Hepatic stellate cell (primary cell): ENCODE results near the gene MB.

Experiments
- DNase-seq: peaks from one replicate; pipeline ENCODE4 v3.0.0; 2011; ENCODE audit warnings: low spot score

The MB gene

DNA sequence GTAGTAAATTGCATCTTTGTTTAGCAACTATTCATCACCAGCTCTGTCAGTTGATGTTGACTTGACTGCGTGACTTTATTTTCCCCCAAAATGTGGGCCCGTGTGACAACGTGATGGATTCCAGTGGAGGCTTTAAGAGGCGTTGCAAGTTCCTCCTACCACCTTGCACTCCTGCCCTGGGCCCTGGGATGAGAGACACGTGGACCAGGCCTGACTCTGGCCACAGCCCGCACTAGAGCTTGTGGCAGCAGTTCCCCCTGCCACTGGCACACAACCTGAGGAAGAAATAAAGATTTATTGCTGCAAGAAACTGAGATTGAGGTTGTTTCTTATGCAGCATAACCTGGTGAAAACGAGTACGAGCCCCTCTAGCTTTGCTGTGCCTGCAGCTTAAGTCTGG is 44.6 kb downstream of the MB start:
- no peak for DNase-seq

DNA sequence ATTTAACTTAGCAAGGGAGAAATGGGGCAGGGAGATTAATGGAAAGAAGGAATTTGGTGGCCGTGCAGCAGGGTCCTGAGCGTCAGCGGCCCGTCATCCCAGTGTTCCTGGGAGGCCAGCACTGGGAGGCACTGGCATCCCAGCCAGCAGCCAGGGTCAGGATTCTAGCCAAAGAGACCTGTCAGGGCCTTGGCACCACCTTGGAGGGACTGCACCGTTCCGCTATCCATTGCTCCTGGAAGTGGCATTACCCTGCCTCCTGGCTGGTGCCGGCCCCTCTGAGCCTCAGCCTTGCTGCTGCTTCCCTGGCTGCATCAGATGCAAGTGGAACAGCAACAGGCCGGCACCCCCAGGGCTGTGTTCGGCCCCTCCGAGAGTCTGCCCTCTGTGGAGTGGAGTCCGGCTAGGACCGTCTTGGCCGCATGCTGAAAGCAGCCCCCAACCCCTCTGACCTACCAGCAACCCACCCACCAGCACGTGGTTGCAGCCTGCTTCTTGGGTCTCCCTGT is 46.4 kb downstream of the MB start:
- DNase-seq = no peak

DNA sequence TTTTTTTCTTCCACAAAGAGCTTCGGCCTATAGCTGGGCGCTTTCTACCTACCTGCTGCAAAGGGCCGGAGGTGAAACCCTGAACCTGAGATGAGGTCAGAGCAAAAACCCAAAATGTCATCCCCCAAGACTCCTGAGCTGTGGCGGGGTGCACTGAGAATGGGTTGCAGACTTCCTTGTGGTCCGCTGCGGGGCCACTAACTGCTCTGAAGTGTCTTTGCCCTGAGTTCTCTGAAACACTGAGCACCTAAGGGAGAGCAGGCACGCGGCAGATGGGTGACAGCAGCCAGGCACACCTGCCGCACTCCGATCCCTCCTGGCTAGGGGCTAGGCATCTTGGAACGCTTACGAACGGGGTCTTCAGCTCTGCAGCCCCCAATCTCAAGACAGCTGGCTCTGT is 47.2 kb downstream of the MB start:
- no peak for DNase-seq

DNA sequence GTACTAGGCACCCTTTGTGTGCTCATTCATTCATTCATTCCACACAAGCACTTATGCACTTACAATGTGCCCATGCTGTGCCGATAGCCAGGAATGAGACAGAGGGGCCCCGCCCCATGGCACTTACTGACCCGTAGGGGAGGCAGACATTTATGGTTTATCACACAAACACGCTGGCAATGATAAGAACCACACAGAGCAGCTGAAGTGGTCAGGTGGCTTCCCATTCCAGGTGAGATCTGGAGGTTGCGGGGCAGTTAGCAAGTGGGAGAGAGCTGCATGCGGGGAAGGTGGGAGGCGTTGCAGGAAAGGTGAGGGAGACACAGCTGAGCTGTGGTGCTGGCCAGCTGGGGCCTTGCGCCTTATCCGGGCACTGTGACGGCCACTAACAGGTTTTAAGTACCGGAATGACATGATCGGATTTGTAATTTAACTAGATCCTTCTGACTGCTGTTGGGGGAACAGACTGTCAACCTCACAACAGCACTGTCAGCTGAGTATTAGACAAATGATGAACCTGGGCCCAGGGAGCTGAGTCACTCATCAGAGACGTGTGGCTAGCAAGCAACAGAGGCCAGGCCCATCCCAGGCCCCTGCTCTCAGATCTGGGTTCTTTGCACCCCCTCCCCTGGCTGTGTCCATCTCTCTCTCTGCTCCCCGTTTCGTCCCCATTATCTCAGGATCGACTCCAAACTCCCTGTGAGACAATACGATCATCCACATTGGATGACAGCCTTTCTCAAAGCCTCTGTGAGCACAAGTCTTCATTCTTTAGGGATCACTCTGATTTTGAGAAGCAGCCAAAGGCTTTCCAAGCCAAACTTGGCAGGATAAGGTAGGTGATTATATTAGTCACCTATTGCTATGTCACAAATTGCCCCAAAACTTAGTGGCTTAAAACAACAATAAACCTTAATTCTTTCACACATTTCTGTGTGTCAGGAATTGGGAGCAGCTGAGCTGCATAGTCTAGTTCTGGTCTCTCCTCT is 48.1 kb downstream of the MB start:
- DNase-seq = no peak

DNA sequence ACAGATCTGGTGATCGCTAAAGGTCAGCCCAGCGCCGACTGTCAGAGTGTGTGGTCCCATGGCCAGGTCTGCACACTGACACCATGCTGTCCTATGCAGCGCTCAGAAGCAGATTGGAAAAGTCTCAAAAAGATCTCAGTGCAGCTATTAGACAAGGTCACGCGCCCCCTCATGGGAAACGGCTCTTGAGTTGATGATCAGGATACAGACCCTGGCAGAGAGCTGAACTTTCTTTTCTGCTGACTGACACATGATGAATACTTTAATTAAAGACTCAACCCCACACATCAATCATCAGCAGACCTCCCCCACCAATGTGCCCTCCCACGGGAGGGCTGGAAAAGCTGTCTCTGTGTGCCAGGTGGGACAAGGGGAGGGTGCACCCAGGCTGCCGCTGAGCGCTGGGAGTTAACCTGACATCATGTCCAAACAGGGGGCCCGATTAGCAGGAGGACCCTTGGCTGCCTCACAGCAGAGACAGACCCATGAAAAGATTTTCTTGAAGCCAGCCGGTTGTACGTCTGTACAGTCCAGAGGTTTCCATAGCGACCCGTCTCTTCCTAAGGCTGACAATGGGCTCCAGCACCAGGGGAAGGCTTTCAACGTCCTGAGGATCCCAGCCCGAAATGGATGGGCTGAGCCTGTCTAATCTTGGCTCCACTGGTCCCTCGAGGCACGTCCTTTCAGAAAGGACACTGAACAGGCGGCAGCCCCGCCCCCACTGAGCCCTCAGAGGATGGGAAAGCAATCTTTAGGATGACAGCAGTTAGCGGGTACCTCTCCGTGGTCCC is 49.6 kb downstream of the MB start:
- no peak for DNase-seq

DNA sequence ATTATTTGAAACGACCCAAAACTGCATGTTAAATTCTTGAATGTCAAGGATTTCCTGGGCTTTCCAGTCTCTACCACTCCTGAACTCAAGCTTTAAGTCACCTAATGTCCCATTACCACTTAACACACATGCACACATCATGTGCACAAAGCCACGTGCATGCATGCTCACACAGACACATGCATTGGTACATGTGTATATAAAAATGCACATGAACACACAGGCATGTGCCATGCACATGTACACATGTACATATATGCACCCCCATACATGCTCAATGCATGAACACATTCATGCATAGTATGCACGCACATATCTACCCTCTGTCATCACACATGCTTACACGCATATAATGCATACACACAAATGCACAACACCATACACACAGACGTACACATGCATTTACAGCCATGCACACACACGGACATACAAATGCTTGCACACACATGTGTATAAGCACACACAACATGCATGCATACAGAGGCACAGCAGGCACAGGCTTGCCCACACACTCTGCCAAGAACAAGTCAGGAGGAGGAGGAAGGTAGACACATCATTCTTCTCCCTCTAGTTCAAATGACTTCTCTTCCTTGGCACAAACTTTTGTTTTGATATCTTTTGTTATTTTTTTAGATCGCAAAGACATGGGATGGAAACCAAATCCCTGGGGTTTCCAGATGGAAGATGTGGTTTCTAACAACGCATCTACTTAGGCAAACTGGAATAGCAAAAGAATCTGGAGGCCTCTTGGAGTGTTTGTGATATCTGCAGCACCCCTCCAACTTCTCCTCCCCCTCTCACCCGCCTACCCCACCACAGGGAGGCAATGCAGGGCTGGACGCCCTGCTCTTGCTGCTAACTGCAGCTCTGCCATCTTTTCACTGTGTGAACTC is 51.9 kb downstream of the MB start:
- DNase-seq = peak; percentile 61

DNA sequence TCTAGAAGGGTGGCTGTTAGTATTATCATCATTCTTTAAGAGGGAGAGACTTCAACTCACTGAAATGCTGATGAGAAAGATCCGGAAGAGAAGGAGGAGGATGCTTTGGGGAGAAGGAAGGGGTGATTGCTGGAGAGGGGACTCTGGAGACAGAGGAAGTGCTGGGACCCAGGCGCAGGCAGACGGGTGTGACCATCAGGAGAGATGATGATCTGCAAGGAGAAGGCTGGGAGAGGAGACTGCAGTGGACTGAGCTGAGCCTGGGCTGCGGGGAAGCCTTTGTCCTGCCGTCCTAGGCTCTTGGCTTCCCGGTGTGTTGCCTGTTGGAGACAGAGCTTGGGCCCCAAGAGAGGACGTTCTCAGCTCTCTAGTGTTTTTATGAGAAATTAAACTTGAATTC is 53.9 kb downstream of the MB start:
- DNase-seq = no peak

DNA sequence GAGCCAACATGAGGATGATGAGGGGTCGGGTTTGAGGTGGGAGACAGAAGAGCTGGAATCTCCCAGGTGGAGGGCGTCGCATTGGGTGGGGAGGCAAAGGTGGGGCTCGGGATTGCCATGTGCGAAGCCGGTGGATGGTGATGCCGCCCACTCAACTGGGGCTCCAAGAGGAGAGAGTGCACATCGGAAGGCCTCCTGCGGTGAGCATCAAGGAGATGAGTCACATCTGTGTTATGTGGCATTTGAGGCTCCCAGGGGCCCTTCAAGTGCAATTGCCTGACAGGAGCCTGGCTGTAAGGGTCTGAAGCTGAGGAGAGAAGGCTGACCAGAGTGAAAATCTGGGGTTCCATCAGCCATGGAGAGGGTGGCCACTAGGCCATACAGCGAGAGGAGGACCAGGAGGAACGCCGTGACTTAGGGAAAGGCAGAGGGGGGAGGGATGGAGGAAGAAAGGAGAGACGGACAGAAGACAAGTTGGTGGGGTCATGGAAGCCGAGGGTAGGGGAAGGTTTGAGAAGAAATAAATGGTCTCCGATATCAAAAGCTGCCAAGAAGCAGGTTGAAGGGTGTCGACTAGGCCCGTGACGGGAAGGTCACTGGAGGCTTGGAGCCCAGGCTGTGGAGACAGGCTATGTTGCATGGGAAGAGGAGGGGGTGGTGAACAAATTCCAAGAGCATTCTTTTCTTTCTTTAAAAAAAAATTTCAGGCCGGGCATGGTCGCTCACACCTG is 55.2 kb downstream of the MB start:
- peak; percentile 68 for DNase-seq

DNA sequence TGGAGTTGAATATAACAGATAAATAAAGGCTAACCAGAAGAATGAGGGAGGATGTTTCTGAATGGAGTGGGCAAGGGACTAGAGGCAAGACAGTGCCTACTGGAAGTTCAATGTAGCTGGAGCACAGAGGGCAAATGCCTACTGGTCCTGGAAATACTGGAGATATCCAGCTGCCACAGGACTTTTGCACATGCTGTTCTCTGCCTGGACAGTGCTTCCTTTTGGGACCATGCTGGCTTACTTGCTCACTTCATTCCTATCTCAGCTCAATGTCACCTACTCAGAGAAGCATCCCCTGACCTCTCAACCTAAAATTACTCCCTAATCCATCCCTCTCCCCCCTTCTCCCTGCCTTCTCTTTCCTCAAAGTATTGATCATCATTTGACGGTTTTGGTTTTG is 56.3 kb downstream of the MB start:
- no peak for DNase-seq

DNA sequence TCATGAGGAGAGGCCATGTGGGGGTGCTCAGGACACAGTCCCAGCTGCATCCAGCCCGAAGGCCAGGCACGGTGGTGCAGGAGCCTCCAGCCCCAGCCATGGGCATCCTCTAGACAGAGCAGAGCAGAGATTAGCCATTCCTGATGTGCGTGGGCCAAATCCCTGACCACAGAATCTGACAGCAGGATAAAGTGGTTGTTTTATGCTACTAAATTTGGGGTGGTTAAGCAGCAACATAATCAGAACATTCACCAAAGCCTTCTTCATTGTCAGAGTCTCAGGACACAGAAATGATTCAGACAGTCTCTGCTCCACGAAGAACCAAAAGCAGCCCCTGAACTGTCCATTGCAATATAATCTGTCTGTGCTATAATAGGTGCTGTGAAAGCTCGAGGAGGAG is 56.8 kb downstream of the MB start:
- DNase-seq = no peak

DNA sequence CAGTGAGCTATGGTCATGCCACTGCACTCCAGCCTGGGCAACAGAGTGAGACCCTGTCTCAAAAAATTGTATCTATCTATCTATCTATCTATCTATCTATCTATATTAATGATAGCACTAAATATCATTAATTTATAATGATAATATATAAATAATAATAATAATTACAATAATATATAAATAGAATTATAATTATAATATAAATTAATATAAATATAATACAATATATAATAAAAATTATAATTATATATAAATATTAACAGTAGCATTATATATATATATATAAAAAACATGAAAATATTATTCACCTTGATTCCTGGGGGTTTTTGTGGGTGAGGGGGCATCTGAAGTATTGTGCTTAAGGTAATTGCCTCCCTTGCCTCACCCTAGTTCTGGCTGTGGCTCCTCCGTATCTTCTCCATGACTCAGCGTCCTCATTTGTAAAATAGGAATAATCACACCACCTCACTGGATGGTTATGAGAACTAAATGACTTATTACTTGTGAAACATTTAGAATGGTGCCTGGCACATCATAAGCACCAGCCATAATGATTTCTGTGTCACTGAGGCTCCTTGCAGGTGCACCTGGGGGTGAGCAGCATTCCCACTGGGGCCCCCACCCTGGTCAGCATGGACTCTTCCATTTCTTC is 57.6 kb downstream of the MB start:
- no peak for DNase-seq

DNA sequence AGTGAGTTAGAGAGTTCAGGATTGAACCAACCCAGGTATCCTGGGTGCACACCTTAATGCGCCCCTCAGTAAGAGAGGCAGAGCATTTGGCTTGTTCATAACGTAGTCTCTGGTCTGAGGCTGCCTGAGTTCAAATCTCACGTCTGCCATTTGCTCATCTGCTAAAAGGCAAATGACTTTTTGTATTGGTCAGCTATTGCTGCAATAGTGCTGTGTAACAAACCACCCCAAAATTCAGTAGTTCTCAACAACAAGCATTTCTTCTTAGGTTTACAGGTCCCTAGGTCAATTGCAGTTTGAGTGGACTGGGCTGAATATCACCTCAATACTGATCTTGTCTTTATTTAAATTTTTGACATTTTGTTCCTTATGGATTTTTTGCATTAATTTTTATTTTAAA is 58.4 kb downstream of the MB start:
- no peak for DNase-seq

DNA sequence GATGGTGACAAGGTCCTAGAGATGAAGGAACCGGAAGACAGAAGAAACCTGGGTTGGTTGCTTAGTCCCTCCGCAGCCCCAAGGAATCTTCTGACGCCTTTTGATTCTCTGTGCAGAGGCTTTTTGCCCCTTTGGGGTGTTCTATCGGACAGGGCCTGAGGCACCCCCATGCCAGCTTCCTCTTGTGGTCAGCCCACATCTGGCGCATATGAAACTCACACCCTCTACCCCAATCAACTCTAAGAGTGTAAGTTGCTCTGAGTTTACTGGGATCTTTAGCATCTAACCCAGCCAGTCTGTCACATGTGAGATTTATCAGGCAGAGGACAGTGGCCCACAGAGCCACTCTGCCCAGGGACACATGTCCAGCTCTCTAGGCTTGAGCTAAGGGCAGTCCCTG is 59.1 kb downstream of the MB start:
- DNase-seq = no peak
